Esophagus (tissue), 2 donors: ENCODE measurements around the gene GOLGA6L10. TPM values are rescaled to one million over a fixed set of nuclear protein-coding genes. Genes with fewer than 3 reads are reported as not detected.
"Not testable (repeated sequence)": the region's sequence is repeated elsewhere in the genome, so short reads cannot be mapped to it uniquely, and the experiment has no call there.

Experiments used
- H3K27ac ChIP-seq, 2 donors: one replicate each; pipeline ENCODE4 v1.5.1; 2013; ENCODE audit warnings: low read depth in 2 of 2, mild to moderate bottlenecking in 2 of 2, inconsistent platforms in 1 of 2, low read length in 1 of 2, moderate library complexity in 1 of 2
- H3K27me3 ChIP-seq, 2 donors: one replicate each; pipeline ENCODE4 v1.6.1; 2013; ENCODE audit warnings: low read length in 2 of 2, control low read depth in 1 of 2, mild to moderate bottlenecking in 1 of 2; ENCODE audit not compliant: insufficient read depth in 2 of 2, control insufficient read depth in 1 of 2
- H3K36me3 ChIP-seq, 2 donors: one replicate each; pipeline ENCODE4 v1.6.1; 2013; ENCODE audit warnings: low read length in 1 of 2; ENCODE audit not compliant: control insufficient read depth in 2 of 2, insufficient read depth in 2 of 2
- H3K4me1 ChIP-seq, 2 donors: one replicate each; pipeline ENCODE4 v1.6.1; 2013; ENCODE audit warnings: low read length in 1 of 2; ENCODE audit not compliant: control insufficient read depth in 2 of 2, insufficient read depth in 2 of 2
- H3K4me3 ChIP-seq, 2 donors: one replicate each; pipeline ENCODE4 v1.5.1; 2013; ENCODE audit warnings: low read length in 2 of 2, mild to moderate bottlenecking in 2 of 2, low read depth in 1 of 2, moderate library complexity in 1 of 2
- H3K9me3 ChIP-seq, 2 donors: one replicate each; pipeline ENCODE4 v1.6.1; 2013; ENCODE audit warnings: mild to moderate bottlenecking in 2 of 2, low read depth in 1 of 2, low read length in 1 of 2, moderate library complexity in 1 of 2; ENCODE audit not compliant: control insufficient read depth in 2 of 2, insufficient read depth in 1 of 2
- WGBS, 2 donors: extraction: QIAGEN DNeasy Blood & Tissue Kit; methylation state at CpG; one replicate each; pipeline ENCODE4 v1.1.7; 2013; 5-methylcytosine and 5-hydroxymethylcytosine counted together
- polyA plus RNA-seq, 2 donors: library from polyadenylated mRNA; stranded (reverse); fragments of 200-250 nt; gene quantifications; one replicate each; pipeline ENCODE4 v1.2.3, GENCODE V29; 2013
- donor health status: healthy with polysubstance abuse.
- donor health status: Bipolar disorder and iron deficiency.

Gene GOLGA6L10
- polyA plus RNA-seq, 2 donors = 2.9 to 8.9 TPM

GRCh38 chr15:82333603-82334553 lies 15.4 kb downstream of the GOLGA6L10 start:
- not testable (repeated sequence) for H3K4me3 ChIP-seq, H3K27ac ChIP-seq, H3K36me3 ChIP-seq, H3K9me3 ChIP-seq, H3K27me3 ChIP-seq, H3K4me1 ChIP-seq
- 80 to 81% methylated on average over 22 to 43 of the region's 43 CpGs for WGBS, 2 donors

- not testable (repeated sequence) for H3K4me3 ChIP-seq, H3K4me1 ChIP-seq, H3K36me3 ChIP-seq, H3K27me3 ChIP-seq, H3K9me3 ChIP-seq, H3K27ac ChIP-seq
- WGBS, 2 donors = 55 to 60% methylated on average over 10 to 12 of the region's 13 CpGs
These were observed 16.3 kb downstream of the GOLGA6L10 start for GRCh38 chr15:82332711-82333602.

- not testable (repeated sequence) for H3K9me3 ChIP-seq, H3K36me3 ChIP-seq, H3K4me1 ChIP-seq, H3K27me3 ChIP-seq, H3K27ac ChIP-seq, H3K4me3 ChIP-seq
- 67 to 89% methylated on average over 1 to 3 of the region's 3 CpGs for WGBS, 2 donors
These were observed 17.5 kb downstream of the GOLGA6L10 start for GRCh38 chr15:82331576-82332304.

- not testable (repeated sequence) for H3K36me3 ChIP-seq, H3K27ac ChIP-seq, H3K9me3 ChIP-seq, H3K27me3 ChIP-seq, H3K4me3 ChIP-seq, H3K4me1 ChIP-seq
- 90 to 93% methylated on average over 3 to 7 of the region's 11 CpGs for WGBS, 2 donors
These were observed 18.4 kb downstream of the GOLGA6L10 start for GRCh38 chr15:82330921-82331320.

DNA sequence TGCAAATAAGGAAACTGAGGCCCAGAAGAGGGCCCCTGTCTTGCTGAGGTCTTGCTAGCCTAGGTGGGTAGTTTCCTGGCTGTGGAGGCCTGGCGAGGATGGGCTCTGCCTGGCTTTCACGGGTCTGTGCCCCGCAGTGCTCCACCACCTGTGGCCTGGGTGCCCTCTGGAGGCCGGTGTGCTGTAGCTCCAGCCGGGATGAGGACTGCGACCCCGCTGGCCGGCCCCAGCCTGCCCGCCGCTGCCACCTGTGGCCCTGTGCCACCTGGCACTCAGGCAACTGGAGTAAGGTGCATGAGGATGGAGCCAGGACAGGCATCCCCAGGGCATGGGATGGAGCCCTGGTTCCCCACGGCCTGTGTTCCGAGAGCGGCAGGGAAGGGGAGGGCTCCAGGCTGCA lies 20.2 kb downstream of the GOLGA6L10 start:
- 36% methylated on average over 5 of the region's 13 CpGs; no CpG with 5 or more reads in 1 of the 2 donors for WGBS, 2 donors
- H3K36me3 ChIP-seq, H3K4me3 ChIP-seq, H3K4me1 ChIP-seq, H3K9me3 ChIP-seq, H3K27ac ChIP-seq, H3K27me3 ChIP-seq: not testable (repeated sequence)

DNA sequence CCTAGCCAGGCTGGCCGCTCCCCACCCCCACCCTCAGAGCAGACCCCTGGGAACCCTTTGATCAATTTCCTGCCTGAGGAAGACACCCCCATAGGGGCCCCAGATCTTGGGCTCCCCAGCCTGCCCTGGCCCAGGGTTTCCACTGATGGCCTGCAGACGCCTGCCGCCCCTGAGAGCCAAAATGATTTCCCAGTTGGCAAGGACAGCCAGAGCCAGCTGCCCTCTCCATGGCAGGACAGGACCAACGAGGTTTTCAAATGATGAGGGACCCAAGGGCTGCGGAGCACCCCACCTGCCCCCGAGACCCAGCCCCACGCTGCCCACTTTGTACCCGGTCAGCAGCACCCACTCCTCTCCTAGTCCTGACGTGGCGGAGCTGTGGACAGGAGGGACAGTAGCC lies 21.9 kb downstream of the GOLGA6L10 start:
- not testable (repeated sequence) for H3K4me3 ChIP-seq, H3K9me3 ChIP-seq, H3K27ac ChIP-seq, H3K4me1 ChIP-seq, H3K27me3 ChIP-seq, H3K36me3 ChIP-seq
- 76 to 84% methylated on average over 6 to 8 of the region's 10 CpGs for WGBS, 2 donors

- not testable (repeated sequence) for H3K36me3 ChIP-seq, H3K9me3 ChIP-seq, H3K4me1 ChIP-seq, H3K27ac ChIP-seq, H3K4me3 ChIP-seq, H3K27me3 ChIP-seq
- 79 to 84% methylated on average over 14 to 23 of the region's 23 CpGs for WGBS, 2 donors
These were observed 22.4 kb downstream of the GOLGA6L10 start for GRCh38 chr15:82326896-82327295.

DNA sequence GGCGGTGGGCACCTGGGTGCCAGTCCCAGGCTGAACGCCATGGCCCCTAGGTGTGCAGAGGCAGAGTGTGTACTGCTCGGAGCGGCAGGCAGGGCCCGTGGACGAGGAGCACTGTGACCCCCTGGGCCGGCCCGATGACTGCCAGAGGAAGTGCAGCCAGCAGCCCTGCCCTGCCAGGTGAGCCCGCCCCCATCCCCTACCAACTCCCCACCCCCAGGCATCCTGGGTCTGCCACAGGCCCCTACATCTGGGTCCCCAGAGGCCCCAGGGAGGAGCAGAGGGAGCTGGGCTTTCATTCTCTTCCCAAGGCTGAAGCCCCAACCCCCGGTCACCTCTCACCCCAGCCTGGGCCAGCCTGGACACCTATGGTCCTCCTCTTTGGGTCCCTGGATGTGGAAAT lies 23.6 kb downstream of the GOLGA6L10 start:
- H3K4me1 ChIP-seq, H3K27me3 ChIP-seq, H3K4me3 ChIP-seq, H3K9me3 ChIP-seq, H3K27ac ChIP-seq, H3K36me3 ChIP-seq: not testable (repeated sequence)
- 86 to 100% methylated on average over 2 to 10 of the region's 10 CpGs for WGBS, 2 donors

DNA sequence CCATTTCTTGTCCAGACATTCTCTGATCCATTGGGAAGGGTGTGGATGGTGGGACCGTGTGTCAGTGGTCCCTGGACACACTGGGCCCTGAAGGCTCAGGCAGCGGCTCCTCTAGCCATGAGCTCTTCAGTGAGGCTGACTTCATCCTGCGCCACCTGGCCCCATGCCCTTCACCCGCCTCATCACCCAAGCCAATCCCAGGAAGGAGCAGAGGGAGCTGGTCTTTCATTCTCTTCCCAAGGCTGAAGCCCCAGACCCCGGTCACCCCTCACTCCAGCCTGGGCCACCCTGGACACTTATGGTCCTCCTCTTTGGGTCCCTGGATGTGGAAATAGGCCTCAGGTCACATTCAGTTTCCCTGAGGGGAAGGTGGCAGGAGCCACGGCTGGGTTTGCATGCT lies 24.4 kb downstream of the GOLGA6L10 start:
- H3K27ac ChIP-seq, H3K36me3 ChIP-seq, H3K4me3 ChIP-seq, H3K27me3 ChIP-seq, H3K4me1 ChIP-seq, H3K9me3 ChIP-seq: not testable (repeated sequence)
- WGBS, 2 donors = 52 to 63% methylated on average over 6 of the region's 6 CpGs
